Upper lobe of left lung (tissue), 6 donors: ENCODE data around the gene WNK1. TPM values are rescaled to one million over a fixed set of nuclear protein-coding genes. Genes with fewer than 3 reads are reported as not detected.

Source experiments
- ATAC-seq, 2 donors: fragments of 200-7000 bp; cut with Tn5 transposase; one replicate each; pipeline ENCODE4 v1.9.1; 2022; ENCODE audit warnings: mild to moderate bottlenecking in 2 of 2, moderate library complexity in 2 of 2; ENCODE audit not compliant: low FRiP score in 2 of 2
- DNase-seq, 2 donors: peaks; one replicate each; pipeline ENCODE4 v3.0.0-alpha.2; 2019 to 2020
- H3K27ac ChIP-seq, 4 donors: fragments of 200-600 bp; sonication (generic); one replicate each; pipeline ENCODE4 v1.5.1; 2016 to 2019
- H3K27me3 ChIP-seq, 4 donors: fragments of 200-600 bp; sonication (generic); one replicate each; pipeline ENCODE4 v1.5.1; 2017 to 2019
- H3K36me3 ChIP-seq, 4 donors: fragments of 200-600 bp; sonication (generic); one replicate each; pipeline ENCODE4 v1.5.1; 2016 to 2019
- H3K4me1 ChIP-seq, 4 donors: fragments of 200-600 bp; sonication (generic); one replicate each; pipeline ENCODE4 v1.5.1; 2018 to 2019
- H3K4me3 ChIP-seq, 4 donors: fragments of 200-600 bp; sonication (generic); one replicate each; pipeline ENCODE4 v1.5.1; 2017 to 2019; ENCODE audit warnings: mild to moderate bottlenecking in 2 of 4, moderate library complexity in 1 of 4
- H3K9me3 ChIP-seq, 4 donors: fragments of 200-600 bp; sonication (generic); one replicate each; pipeline ENCODE4 v1.5.1; 2018 to 2019
- EP300 ChIP-seq, 4 donors: sonication (generic); formaldehyde crosslinking; IDR thresholded peaks; one replicate each; pipeline ENCODE4 v1.5.1; 2017; ENCODE audit warnings: antibody characterized with exemption in 4 of 4, control low read depth in 2 of 4
- POLR2A ChIP-seq, 4 donors: fragments of 450-650 bp; IDR thresholded peaks; one replicate each; pipeline ENCODE4 v1.5.1; 2016 to 2017; ENCODE audit warnings: antibody characterized with exemption in 4 of 4, mild to moderate bottlenecking in 2 of 4
- POLR2AphosphoS5 ChIP-seq, 2 donors: sonication (generic); formaldehyde crosslinking; IDR thresholded peaks; one replicate each; pipeline ENCODE4 v1.5.1; 2017; ENCODE audit warnings: antibody characterized with exemption in 2 of 2
- WGBS, 2 donors: methylation state at CpG; one replicate each; pipeline ENCODE4 v1.1.5; 2017 to 2018; 5-methylcytosine and 5-hydroxymethylcytosine counted together
- total RNA-seq, 6 donors: library from RNA; depleted of rRNA in 4 of 6; stranded (reverse); fragments of >200 nt in 4 of 6; gene quantifications; one replicate each; pipeline versions ENCODE4 v1.1.0 to v1.2.1, GENCODE V29; 2016 to 2021
- TF ChIP-seq, protein P1 (sequence below), 6 experiments: fragments of 450-650 bp in 4 of 6; fragments of 200-600 bp in 2 of 6; sonication (generic) in 2 of 6; IDR thresholded peaks; one replicate each; pipeline ENCODE4 v1.5.1; 2016 to 2019; ENCODE audit warnings: antibody characterized with exemption in 6 of 6
- donor health status: DM: no; HTN: no; CAD: no; lungs with moderate emphysema.
- donor health status: DM: no; HTN: yes; CAD: no; lungs with severe emphysema.

The WNK1 gene
- total RNA-seq, 6 donors from 2014 or later: 184 to 288 (median 245) TPM

DNA sequence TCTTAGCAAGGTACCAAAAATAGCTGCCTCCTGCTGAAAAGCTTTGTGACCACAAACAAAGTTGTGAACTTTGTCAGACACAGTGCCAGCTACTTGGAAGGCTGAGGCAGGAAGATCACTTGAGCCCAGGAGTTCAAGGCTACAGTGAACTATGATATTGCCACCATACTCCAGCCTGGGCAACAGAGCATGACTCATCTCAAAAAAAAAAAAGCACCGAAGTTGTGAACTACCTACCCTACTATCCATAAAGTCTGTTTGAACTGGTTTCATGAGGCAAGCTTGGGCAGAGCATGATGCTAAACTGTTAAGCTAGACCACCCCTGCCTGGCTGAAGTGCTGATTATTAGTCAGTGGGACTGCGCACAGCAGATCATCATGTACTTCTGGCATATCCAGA lies 121.6 kb downstream of the WNK1 start:
- Histone ChIP-seq H3K4me1 (no peaks in the 10 kb centered on the region), H3K9me3 (no peaks in the 10 kb centered on the region), H3K4me3 (no peak overlapping the region), H3K36me3 (peaks cover 10 to 66% (median 42%) of the 10 kb centered on the region in 4 donors), H3K27me3 (no peaks in the 10 kb centered on the region), H3K27ac (no peak overlapping the region)
- TF ChIP-seq, protein P1, sequence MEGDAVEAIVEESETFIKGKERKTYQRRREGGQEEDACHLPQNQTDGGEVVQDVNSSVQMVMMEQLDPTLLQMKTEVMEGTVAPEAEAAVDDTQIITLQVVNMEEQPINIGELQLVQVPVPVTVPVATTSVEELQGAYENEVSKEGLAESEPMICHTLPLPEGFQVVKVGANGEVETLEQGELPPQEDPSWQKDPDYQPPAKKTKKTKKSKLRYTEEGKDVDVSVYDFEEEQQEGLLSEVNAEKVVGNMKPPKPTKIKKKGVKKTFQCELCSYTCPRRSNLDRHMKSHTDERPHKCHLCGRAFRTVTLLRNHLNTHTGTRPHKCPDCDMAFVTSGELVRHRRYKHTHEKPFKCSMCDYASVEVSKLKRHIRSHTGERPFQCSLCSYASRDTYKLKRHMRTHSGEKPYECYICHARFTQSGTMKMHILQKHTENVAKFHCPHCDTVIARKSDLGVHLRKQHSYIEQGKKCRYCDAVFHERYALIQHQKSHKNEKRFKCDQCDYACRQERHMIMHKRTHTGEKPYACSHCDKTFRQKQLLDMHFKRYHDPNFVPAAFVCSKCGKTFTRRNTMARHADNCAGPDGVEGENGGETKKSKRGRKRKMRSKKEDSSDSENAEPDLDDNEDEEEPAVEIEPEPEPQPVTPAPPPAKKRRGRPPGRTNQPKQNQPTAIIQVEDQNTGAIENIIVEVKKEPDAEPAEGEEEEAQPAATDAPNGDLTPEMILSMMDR (IDR thresholded peaks at IDR 0.05): no peak
- TF ChIP-seq EP300 (IDR thresholded peaks at IDR 0.05) (no peak), POLR2A (IDR thresholded peaks at IDR 0.05) (no peak), POLR2AphosphoS5 (IDR thresholded peaks at IDR 0.05) (no peak)
- ATAC-seq: no peak
- no peak for DNase-seq
- 81 to 93% methylated on average over 2 of the region's 2 CpGs for WGBS, 2 donors

DNA sequence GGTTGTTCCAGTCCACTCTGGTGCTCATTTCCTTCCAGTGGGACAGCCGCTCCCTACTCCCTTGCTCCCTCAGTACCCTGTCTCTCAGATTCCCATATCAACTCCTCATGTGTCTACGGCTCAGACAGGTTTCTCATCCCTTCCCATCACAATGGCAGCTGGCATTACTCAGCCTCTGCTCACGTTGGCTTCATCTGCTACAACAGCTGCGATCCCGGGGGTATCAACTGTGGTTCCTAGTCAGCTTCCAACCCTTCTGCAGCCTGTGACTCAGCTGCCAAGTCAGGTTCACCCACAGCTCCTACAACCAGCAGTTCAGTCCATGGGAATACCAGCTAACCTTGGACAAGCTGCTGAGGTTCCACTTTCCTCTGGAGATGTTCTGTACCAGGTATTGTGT lies 127.3 kb downstream of the WNK1 start:
- ATAC-seq: no peak
- WGBS, 2 donors: 93 to 96% methylated on average over 5 of the region's 5 CpGs
- TF ChIP-seq POLR2A (IDR thresholded peaks at IDR 0.05) (no peak), EP300 (IDR thresholded peaks at IDR 0.05) (no peak), POLR2AphosphoS5 (IDR thresholded peaks at IDR 0.05) (no peak)
- TF ChIP-seq, protein P1 (IDR thresholded peaks at IDR 0.05): no peak
- H3K27ac ChIP-seq: no peak overlapping the region
- H3K27me3 ChIP-seq: no peaks in the 10 kb centered on the region
- no peak for DNase-seq
- no peak overlapping the region for H3K4me3 ChIP-seq
- no peaks in the 10 kb centered on the region for H3K9me3 ChIP-seq
- peaks cover 41 to 79% (median 65%) of the 10 kb centered on the region in 4 donors for H3K36me3 ChIP-seq
- no peaks in the 10 kb centered on the region for H3K4me1 ChIP-seq

DNA sequence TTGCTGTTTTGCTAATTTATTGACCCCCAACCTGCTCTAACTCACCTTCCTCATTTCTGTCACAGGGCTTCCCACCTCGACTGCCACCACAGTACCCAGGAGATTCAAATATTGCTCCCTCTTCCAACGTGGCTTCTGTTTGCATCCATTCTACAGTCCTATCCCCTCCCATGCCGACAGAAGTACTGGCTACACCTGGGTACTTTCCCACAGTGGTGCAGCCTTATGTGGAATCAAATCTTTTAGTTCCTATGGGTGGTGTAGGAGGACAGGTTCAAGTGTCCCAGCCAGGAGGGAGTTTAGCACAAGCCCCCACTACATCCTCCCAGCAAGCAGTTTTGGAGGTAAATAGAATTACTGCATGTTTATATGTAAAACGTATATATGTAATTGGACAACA lies 128.3 kb downstream of the WNK1 start:
- no peak for ATAC-seq
- Histone ChIP-seq H3K9me3 (no peaks in the 10 kb centered on the region), H3K4me3 (no peak overlapping the region), H3K36me3 (peaks cover 51 to 83% (median 72%) of the 10 kb centered on the region in 4 donors), H3K27me3 (no peaks in the 10 kb centered on the region), H3K4me1 (no peaks in the 10 kb centered on the region), H3K27ac (no peak overlapping the region)
- TF ChIP-seq POLR2A (IDR thresholded peaks at IDR 0.05): no peak
- TF ChIP-seq, protein P1 (IDR thresholded peaks at IDR 0.05): no peak
- no peak for TF ChIP-seq EP300 (IDR thresholded peaks at IDR 0.05)
- TF ChIP-seq POLR2AphosphoS5 (IDR thresholded peaks at IDR 0.05): no peak
- 78 to 87% methylated on average over 4 of the region's 4 CpGs for WGBS, 2 donors
- no peak for DNase-seq

DNA sequence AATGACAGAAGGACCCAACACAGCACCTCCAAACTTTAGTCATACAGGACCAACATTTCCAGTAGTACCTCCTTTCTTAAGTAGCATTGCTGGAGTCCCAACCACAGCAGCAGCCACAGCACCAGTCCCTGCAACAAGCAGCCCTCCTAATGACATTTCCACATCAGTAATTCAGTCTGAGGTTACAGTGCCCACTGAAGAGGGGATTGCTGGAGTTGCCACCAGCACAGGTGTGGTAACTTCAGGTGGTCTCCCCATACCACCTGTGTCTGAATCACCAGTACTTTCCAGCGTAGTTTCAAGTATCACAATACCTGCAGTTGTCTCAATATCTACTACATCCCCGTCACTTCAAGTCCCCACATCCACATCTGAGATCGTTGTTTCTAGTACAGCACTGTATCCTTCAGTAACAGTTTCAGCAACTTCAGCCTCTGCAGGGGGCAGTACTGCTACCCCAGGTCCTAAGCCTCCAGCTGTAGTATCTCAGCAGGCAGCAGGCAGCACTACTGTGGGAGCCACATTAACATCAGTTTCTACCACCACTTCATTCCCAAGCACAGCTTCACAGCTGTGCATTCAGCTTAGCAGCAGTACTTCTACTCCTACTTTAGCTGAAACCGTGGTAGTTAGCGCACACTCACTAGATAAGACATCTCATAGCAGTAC lies 132.5 kb downstream of the WNK1 start:
- no peak for ATAC-seq
- no peak overlapping the region for H3K4me3 ChIP-seq
- TF ChIP-seq, protein P1 (IDR thresholded peaks at IDR 0.05): no peak
- no peak for TF ChIP-seq POLR2A (IDR thresholded peaks at IDR 0.05)
- TF ChIP-seq POLR2AphosphoS5 (IDR thresholded peaks at IDR 0.05): no peak
- TF ChIP-seq EP300 (IDR thresholded peaks at IDR 0.05): no peak
- H3K4me1 ChIP-seq: no peaks in the 10 kb centered on the region
- no peaks in the 10 kb centered on the region for H3K9me3 ChIP-seq
- H3K36me3 ChIP-seq: peaks cover 67 to 100% (median 95%) of the 10 kb centered on the region in 4 donors
- 91 to 95% methylated on average over 5 of the region's 5 CpGs for WGBS, 2 donors
- H3K27ac ChIP-seq: no peak overlapping the region
- DNase-seq: no peak
- no peaks in the 10 kb centered on the region for H3K27me3 ChIP-seq

DNA sequence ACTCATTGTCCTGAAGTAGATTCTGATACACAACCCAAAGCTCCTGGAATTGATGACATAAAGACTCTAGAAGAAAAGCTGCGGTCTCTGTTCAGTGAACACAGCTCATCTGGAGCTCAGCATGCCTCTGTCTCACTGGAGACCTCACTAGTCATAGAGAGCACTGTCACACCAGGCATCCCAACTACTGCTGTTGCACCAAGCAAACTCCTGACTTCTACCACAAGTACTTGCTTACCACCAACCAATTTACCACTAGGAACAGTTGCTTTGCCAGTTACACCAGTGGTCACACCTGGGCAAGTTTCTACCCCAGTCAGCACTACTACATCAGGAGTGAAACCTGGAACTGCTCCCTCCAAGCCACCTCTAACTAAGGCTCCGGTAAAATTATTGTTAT lies 133.3 kb downstream of the WNK1 start:
- DNase-seq: no peak
- Histone ChIP-seq H3K36me3 (peaks cover 70 to 99% (median 95%) of the 10 kb centered on the region in 4 donors), H3K4me3 (no peak overlapping the region), H3K4me1 (no peaks in the 10 kb centered on the region), H3K27me3 (no peaks in the 10 kb centered on the region), H3K9me3 (no peaks in the 10 kb centered on the region), H3K27ac (no peak overlapping the region)
- 99 to 100% methylated on average over 2 of the region's 2 CpGs for WGBS, 2 donors
- TF ChIP-seq, protein P1 (IDR thresholded peaks at IDR 0.05): no peak
- TF ChIP-seq EP300 (IDR thresholded peaks at IDR 0.05) (no peak), POLR2AphosphoS5 (IDR thresholded peaks at IDR 0.05) (no peak), POLR2A (IDR thresholded peaks at IDR 0.05) (no peak)
- ATAC-seq: no peak
